ENCODE measurements around the gene LPP.

Gene LPP

GRCh38 chr3:188825901-188826300 lies 671.9 kb downstream of the LPP start:
- no peak for DNase-seq (ENCODE audit: low read depth, low spot score)

- DNase-seq (ENCODE audit: low read depth, low spot score), result no peak
Observed at GRCh38 chr3:188826574-188826973, 672.6 kb downstream of the LPP start.

- DNase-seq (ENCODE audit: low read depth, low spot score), result no peak
Observed at GRCh38 chr3:188827103-188827502, 673.1 kb downstream of the LPP start.

GRCh38 chr3:188827576-188827975 lies 673.6 kb downstream of the LPP start:
- peak; percentile 15 for DNase-seq (ENCODE audit: low read depth, low spot score)

- no peak for DNase-seq (ENCODE audit: low read depth, low spot score)
Observed at GRCh38 chr3:188829130-188829529, 675.2 kb downstream of the LPP start.

- no peak for DNase-seq (ENCODE audit: low read depth, low spot score)
Observed at GRCh38 chr3:188829576-188829975, 675.6 kb downstream of the LPP start.

- no peak for DNase-seq (ENCODE audit: low read depth, low spot score)
Observed at GRCh38 chr3:188830893-188831292, 676.9 kb downstream of the LPP start.

- DNase-seq (ENCODE audit: low read depth, low spot score), result no peak
Observed at GRCh38 chr3:188832146-188832545, 678.2 kb downstream of the LPP start.

- peak; percentile 60 for DNase-seq (ENCODE audit: low read depth, low spot score)
Observed at GRCh38 chr3:188832961-188833721, 679.2 kb downstream of the LPP start.

- no peak for DNase-seq (ENCODE audit: low read depth, low spot score)
Observed at GRCh38 chr3:188834349-188834748, 680.4 kb downstream of the LPP start.

GRCh38 chr3:188839187-188839695 lies 685.3 kb downstream of the LPP start:
- no peak for DNase-seq (ENCODE audit: low read depth, low spot score)

GRCh38 chr3:188840290-188840689 lies 686.3 kb downstream of the LPP start:
- no peak for DNase-seq (ENCODE audit: low read depth, low spot score)

GRCh38 chr3:188841906-188842305 lies 687.9 kb downstream of the LPP start:
- DNase-seq (ENCODE audit: low read depth, low spot score), result no peak

- no peak for DNase-seq (ENCODE audit: low read depth, low spot score)
Observed at GRCh38 chr3:188842639-188843038, 688.7 kb downstream of the LPP start.

- DNase-seq (ENCODE audit: low read depth, low spot score), result no peak
Observed at GRCh38 chr3:188844096-188844495, 690.1 kb downstream of the LPP start.

- DNase-seq (ENCODE audit: low read depth, low spot score), result no peak
Observed at GRCh38 chr3:188845514-188845913, 691.6 kb downstream of the LPP start.

GRCh38 chr3:188848947-188849346 lies 695.0 kb downstream of the LPP start:
- DNase-seq (ENCODE audit: low read depth, low spot score), result no peak

GRCh38 chr3:188853856-188854771 lies 700.2 kb downstream of the LPP start:
- no peak for DNase-seq (ENCODE audit: low read depth, low spot score)

- no peak for DNase-seq (ENCODE audit: low read depth, low spot score)
Observed at GRCh38 chr3:188854772-188855149, 700.8 kb downstream of the LPP start.

GRCh38 chr3:188855675-188856074 lies 701.7 kb downstream of the LPP start:
- DNase-seq (ENCODE audit: low read depth, low spot score), result no peak

- peak; percentile 44 for DNase-seq (ENCODE audit: low read depth, low spot score)
Observed at GRCh38 chr3:188860147-188860546, 706.2 kb downstream of the LPP start.

All from astrocyte of the hippocampus (primary cell).